Stomach (tissue), 9 donors: Measurements from ENCODE around the gene LNP1. TPM values are rescaled to one million over a fixed set of nuclear protein-coding genes. Genes with fewer than 3 reads are reported as not detected.
"Not testable (repeated sequence)": the region's sequence is repeated elsewhere in the genome, so short reads cannot be mapped to it uniquely, and the experiment has no call there.

Experiments
- DNase-seq, 2 donors: peaks; one replicate each; pipeline versions ENCODE4 v3.0.0 to v3.0.0-alpha.2; 2013 to 2019
- H3K27ac ChIP-seq, 5 donors: fragments of 200-600 bp in 4 of 5; sonication (generic) in 4 of 5; one replicate each; pipeline ENCODE4 v1.5.1; 2013 to 2019; ENCODE audit warnings: mild to moderate bottlenecking in 1 of 5, moderate library complexity in 1 of 5
- H3K27me3 ChIP-seq, 3 donors: fragments of 200-600 bp; sonication (generic); one replicate each; pipeline ENCODE4 v1.5.1; 2017 to 2019; ENCODE audit warnings: mixed run types in 1 of 3
- H3K36me3 ChIP-seq, 4 donors: fragments of 200-600 bp; sonication (generic); 1 replicate in 3 of 4; 2 replicates in 1 of 4; pipeline ENCODE4 v1.5.1; 2016 to 2019
- H3K4me1 ChIP-seq, 4 donors: fragments of 200-600 bp; sonication (generic); one replicate each; pipeline ENCODE4 v1.5.1; 2016 to 2019
- H3K4me3 ChIP-seq, 4 donors: fragments of 200-600 bp; sonication (generic) in 3 of 4; one replicate each; pipeline ENCODE4 v1.5.1; 2016 to 2019; ENCODE audit warnings: mild to moderate bottlenecking in 1 of 4
- H3K9me3 ChIP-seq, 4 donors: fragments of 200-600 bp; sonication (generic); one replicate each; pipeline ENCODE4 v1.5.1; 2016 to 2019
- EP300 ChIP-seq: sonication (generic); formaldehyde crosslinking; IDR thresholded peaks from one replicate; pipeline ENCODE4 v1.6.1; 2017; ENCODE audit warnings: antibody characterized with exemption
- POLR2A ChIP-seq, 4 donors: fragments of 450-650 bp; IDR thresholded peaks; one replicate each; pipeline ENCODE4 v1.6.1; 2016; ENCODE audit warnings: antibody characterized with exemption in 4 of 4, control low read depth in 2 of 4, mild to moderate bottlenecking in 1 of 4, moderate library complexity in 1 of 4
- POLR2AphosphoS5 ChIP-seq, 3 donors: sonication (generic); formaldehyde crosslinking; IDR thresholded peaks; one replicate each; pipeline ENCODE4 v1.6.1; 2016; ENCODE audit warnings: antibody characterized with exemption in 3 of 3
- WGBS, 5 donors: extraction: QIAGEN DNeasy Blood & Tissue Kit in 3 of 5; methylation state at CpG; one replicate each; pipeline versions ENCODE4 v1.1.5 to v1.1.7; 2013 to 2018; 5-methylcytosine and 5-hydroxymethylcytosine counted together
- intact Hi-C: fragments of 100-400 bp; cut with DNase I; formaldehyde crosslinking; loops from one replicate; pipeline ENCODE4 v1.15.1; 2023; ENCODE audit warnings: low total_unique reads
- polyA plus RNA-seq, 3 donors: library from polyadenylated mRNA; stranded (reverse); fragments of 200-250 nt; gene quantifications; one replicate each; pipeline ENCODE4 v1.2.3, GENCODE V29; 2013
- total RNA-seq, 5 donors: library from RNA; depleted of rRNA; stranded (reverse); fragments of >200 nt; gene quantifications; one replicate each; pipeline versions ENCODE4 v1.1.0 to v1.2.3, GENCODE V29; 2014 to 2016
- TF ChIP-seq, protein P1 (sequence below), 7 experiments: fragments of 450-650 bp in 4 of 7; fragments of 200-600 bp in 3 of 7; sonication (generic) in 3 of 7; IDR thresholded peaks; one replicate each; pipeline ENCODE4 v1.5.1; 2016 to 2019; ENCODE audit warnings: antibody characterized with exemption in 7 of 7, control low read depth in 2 of 7, mild to moderate bottlenecking in 1 of 7
- donor health status: healthy with polysubstance abuse.
- donor health status: Bipolar disorder and iron deficiency.
- donor health status: healthy.

The LNP1 gene
- total and polyA plus RNA-seq, 8 donors: 0.58 to 4.0 (median 1.6) TPM; not detected in 3

DNA sequence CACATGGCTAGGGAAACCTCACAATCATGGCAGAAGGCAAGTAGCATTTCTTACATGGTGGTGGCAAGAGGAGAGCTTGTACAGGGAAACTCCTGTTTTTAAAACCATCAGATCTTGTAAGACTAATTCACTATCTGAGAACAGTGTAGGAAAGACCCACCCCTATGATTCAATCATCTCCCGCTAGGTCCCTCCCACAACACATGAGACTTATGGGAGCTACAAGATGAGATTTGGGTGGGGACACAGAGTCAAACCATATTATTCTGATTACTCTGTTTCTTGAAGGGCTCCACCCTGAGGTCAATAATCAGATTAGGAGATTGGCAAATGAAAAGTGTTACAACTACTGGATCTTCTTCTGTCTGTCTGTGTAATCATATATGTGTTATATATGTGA is 69.6 kb downstream of the LNP1 start:
- Histone ChIP-seq H3K27me3 (no peaks in the 10 kb centered on the region), H3K9me3 (peaks cover 0 to 28% (median 4%) of the 10 kb centered on the region in 4 donors), H3K4me1 (peaks cover 0 to 5% (median 2%) of the 10 kb centered on the region in 4 donors), H3K27ac (no peak overlapping the region), H3K36me3 (no peaks in the 10 kb centered on the region), H3K4me3 (no peak overlapping the region)
- TF ChIP-seq POLR2AphosphoS5 (IDR thresholded peaks at IDR 0.05): no peak
- TF ChIP-seq POLR2A (IDR thresholded peaks at IDR 0.05): no peak
- TF ChIP-seq EP300: no peak
- TF ChIP-seq, protein P1, sequence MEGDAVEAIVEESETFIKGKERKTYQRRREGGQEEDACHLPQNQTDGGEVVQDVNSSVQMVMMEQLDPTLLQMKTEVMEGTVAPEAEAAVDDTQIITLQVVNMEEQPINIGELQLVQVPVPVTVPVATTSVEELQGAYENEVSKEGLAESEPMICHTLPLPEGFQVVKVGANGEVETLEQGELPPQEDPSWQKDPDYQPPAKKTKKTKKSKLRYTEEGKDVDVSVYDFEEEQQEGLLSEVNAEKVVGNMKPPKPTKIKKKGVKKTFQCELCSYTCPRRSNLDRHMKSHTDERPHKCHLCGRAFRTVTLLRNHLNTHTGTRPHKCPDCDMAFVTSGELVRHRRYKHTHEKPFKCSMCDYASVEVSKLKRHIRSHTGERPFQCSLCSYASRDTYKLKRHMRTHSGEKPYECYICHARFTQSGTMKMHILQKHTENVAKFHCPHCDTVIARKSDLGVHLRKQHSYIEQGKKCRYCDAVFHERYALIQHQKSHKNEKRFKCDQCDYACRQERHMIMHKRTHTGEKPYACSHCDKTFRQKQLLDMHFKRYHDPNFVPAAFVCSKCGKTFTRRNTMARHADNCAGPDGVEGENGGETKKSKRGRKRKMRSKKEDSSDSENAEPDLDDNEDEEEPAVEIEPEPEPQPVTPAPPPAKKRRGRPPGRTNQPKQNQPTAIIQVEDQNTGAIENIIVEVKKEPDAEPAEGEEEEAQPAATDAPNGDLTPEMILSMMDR (IDR thresholded peaks at IDR 0.05): no peak
- 94 to 100% (median 98%) methylated on average over 1 of the region's 1 CpG for WGBS, 5 donors
- no peak for DNase-seq
- intact Hi-C loops: no loop called here

DNA sequence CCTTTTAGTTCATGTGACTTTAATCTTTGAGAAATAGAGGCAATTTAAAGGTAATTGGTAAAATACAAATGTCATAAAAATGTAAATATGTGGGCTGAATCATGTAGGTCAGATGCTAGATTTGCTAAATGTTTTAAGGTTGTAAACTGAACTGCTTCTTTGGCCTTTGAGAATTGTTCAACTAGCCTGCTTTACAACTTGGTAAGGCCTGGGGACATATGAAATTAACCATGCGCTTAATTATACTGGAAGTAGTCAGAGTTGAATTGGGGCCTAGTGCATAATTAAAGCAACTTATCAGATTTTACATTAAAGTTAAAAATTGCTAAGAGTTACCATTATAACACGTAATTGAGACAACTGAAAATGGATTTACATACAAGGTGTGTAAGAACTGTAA is 70.1 kb downstream of the LNP1 start:
- Histone ChIP-seq H3K4me3 (no peak overlapping the region), H3K4me1 (peaks cover 0 to under 1% (median 0%) of the 10 kb centered on the region in 4 donors), H3K36me3 (no peaks in the 10 kb centered on the region), H3K27me3 (no peaks in the 10 kb centered on the region), H3K27ac (no peak overlapping the region), H3K9me3 (peaks cover 0 to 28% (median 4%) of the 10 kb centered on the region in 4 donors)
- intact Hi-C loops: no loop called here
- 82 to 91% (median 90%) methylated on average over 2 of the region's 2 CpGs for WGBS, 5 donors
- TF ChIP-seq POLR2A (IDR thresholded peaks at IDR 0.05) (no peak), POLR2AphosphoS5 (IDR thresholded peaks at IDR 0.05) (no peak), EP300 (no peak)
- TF ChIP-seq, protein P1 (IDR thresholded peaks at IDR 0.05): no peak
- DNase-seq: no peak

DNA sequence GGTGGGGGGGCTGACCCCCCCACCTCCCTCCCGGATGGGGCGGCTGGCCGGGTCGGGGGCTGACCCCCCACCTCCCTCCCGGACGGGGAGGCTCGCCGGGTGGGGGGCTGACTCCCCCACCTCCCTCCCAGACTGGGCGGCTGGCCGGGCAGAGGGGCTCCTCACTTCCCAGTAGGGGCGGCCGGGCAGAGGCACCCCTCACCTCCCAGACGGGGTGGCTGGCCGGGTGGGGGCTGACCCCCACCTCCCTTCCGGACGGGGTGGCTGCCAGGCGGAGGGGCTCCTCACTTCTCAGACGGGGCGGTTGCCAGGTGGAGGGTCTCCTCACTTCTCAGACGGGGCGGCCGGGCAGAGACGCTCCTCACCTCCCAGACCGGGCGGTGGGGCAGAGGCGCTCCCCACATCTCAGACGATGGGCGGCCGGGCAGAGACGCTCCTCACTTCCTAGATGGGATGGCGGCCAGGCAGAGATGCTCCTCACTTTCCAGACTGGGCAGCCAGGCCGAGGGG is 76.6 kb downstream of the LNP1 start:
- intact Hi-C loops, DNase-seq, H3K4me3 ChIP-seq, H3K27ac ChIP-seq, H3K9me3 ChIP-seq, H3K27me3 ChIP-seq, H3K36me3 ChIP-seq, H3K4me1 ChIP-seq: not testable (repeated sequence)
- 91 to 98% (median 94%) methylated on average over 13 to 30 of the region's 32 CpGs for WGBS, 5 donors

DNA sequence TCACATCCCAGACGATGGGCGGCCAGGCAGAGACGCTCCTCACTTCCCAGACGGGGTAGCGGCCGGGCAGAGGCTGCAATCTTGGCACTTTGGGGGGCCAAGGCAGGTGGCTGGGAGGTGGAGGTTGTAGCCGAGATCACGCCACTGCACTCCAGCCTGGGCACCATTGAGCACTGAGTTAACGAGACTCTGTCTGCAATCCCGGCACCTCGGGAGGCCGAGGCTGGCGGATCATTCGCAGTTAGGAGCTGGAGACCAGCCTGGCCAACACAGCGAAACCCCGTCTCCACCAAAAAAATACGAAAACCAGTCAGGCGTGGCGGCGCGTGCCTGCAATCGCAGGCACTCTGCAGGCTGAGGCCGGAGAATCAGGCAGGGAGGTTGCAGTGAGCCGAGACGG is 77.2 kb downstream of the LNP1 start:
- H3K27ac ChIP-seq, H3K9me3 ChIP-seq, H3K27me3 ChIP-seq, H3K36me3 ChIP-seq, intact Hi-C loops, H3K4me1 ChIP-seq, DNase-seq, H3K4me3 ChIP-seq: not testable (repeated sequence)
- 72 to 96% (median 92%) methylated on average over 4 to 25 of the region's 25 CpGs for WGBS, 5 donors

DNA sequence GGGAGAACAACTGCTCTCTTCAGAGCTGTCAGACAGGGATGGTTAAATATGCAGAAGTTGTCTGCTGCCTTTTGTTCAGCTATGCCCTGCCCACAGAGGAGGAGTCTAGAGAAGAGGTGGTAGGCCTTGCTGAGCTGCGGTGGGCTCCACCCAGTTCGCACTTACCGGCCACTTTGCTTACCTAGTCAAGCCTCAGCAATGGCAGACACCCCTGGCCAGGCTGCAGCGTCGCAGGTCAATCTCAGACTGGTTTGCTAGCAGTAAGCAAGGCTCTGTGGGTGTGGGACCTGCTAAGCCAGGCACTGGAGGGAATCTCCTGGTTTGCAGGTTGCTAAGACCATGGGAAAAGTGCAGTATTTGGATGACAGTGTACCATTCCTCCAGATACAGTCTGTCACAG is 78.7 kb downstream of the LNP1 start:
- Histone ChIP-seq H3K27me3 (no peaks in the 10 kb centered on the region), H3K4me1 (no peaks in the 10 kb centered on the region), H3K4me3 (no peak overlapping the region), H3K9me3 (no peaks in the 10 kb centered on the region), H3K27ac (no peak overlapping the region), H3K36me3 (no peaks in the 10 kb centered on the region)
- DNase-seq: no peak
- intact Hi-C loops: no loop called here
- TF ChIP-seq EP300: no peak
- no peak for TF ChIP-seq POLR2AphosphoS5 (IDR thresholded peaks at IDR 0.05)
- TF ChIP-seq, protein P1 (IDR thresholded peaks at IDR 0.05): no peak
- no peak for TF ChIP-seq POLR2A (IDR thresholded peaks at IDR 0.05)
- 75 to 100% (median 89%) methylated on average over 5 of the region's 5 CpGs for WGBS, 5 donors
